ENCODE results near the gene CNDP1. TPM values are rescaled to one million over a fixed set of nuclear protein-coding genes. Genes with fewer than 3 reads are reported as not detected.

The CNDP1 gene
- total and polyA plus RNA-seq, 4 donors: 0.09 to 21.1 (median 5.8) TPM

DNA sequence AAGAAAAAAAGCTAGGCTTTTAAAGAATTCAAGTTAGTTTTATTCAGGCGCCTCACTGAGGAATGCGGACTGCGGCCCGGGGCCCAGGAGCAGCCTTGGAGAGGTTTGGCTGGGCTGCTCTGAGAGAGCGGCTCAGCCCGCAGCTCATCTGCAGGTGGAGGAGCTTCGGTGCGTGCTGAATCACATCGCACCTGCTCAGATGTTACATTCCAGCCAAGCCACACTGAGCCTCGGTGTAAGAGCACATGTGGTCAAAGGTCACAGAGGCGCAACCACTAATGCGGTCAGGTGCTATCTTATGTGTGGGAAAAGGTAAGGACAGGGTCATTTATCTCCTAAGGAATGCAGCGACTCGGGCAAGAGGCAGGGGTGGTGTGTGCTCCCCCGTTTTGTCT is 17.1 kb upstream of the CNDP1 start:
- no peak for TF ChIP-seq YY1 (IDR thresholded peaks at IDR 0.05)
- no peak for TF ChIP-seq TAF1 (conservative IDR thresholded peaks at IDR 0.05)
- peak; percentile 44 to 58 for TF ChIP-seq HNF4A (conservative IDR thresholded peaks at IDR 0.05)
- peak; percentile 28 to 41 for TF ChIP-seq RXRA (IDR thresholded peaks at IDR 0.05)
- TF ChIP-seq, protein P1, sequence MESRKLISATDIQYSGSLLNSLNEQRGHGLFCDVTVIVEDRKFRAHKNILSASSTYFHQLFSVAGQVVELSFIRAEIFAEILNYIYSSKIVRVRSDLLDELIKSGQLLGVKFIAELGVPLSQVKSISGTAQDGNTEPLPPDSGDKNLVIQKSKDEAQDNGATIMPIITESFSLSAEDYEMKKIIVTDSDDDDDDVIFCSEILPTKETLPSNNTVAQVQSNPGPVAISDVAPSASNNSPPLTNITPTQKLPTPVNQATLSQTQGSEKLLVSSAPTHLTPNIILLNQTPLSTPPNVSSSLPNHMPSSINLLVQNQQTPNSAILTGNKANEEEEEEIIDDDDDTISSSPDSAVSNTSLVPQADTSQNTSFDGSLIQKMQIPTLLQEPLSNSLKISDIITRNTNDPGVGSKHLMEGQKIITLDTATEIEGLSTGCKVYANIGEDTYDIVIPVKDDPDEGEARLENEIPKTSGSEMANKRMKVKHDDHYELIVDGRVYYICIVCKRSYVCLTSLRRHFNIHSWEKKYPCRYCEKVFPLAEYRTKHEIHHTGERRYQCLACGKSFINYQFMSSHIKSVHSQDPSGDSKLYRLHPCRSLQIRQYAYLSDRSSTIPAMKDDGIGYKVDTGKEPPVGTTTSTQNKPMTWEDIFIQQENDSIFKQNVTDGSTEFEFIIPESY (IDR thresholded peaks at IDR 0.05): no peak
- TF ChIP-seq, protein P2, sequence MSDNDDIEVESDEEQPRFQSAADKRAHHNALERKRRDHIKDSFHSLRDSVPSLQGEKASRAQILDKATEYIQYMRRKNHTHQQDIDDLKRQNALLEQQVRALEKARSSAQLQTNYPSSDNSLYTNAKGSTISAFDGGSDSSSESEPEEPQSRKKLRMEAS (IDR thresholded peaks at IDR 0.05): peak; percentile 71
- H3K36me3 ChIP-seq (ENCODE audit: control insufficient read depth in 4 of 4, insufficient read depth in 3 of 4, low read depth in 1 of 4, low read length in 3 of 4): peaks cover 15 to 63% (median 41%) of the 10 kb centered on the region in 4 donors
- no peak for DNase-seq (ENCODE audit: low spot score)
- 66% methylated on average over 15 of the region's 15 CpGs for WGBS
- H3K27me3 ChIP-seq (ENCODE audit: control insufficient read depth in 4 of 4, insufficient read depth in 4 of 4, low read length in 3 of 4): no peaks in the 10 kb centered on the region
- no peak overlapping the region for H3K9ac ChIP-seq (ENCODE audit: low read depth in 1 of 2, low read length in 2 of 2)
- no peak overlapping the region for H3K4me3 ChIP-seq (ENCODE audit: low read depth in 1 of 3, low read length in 3 of 3)
- peaks cover 9 to 51% (median 39%) of the 10 kb centered on the region in 4 donors for H3K4me1 ChIP-seq (ENCODE audit: control insufficient read depth in 4 of 4, insufficient read depth in 4 of 4, low read length in 3 of 4)
- H3K27ac ChIP-seq (ENCODE audit: low read depth in 1 of 2, low read length in 2 of 2): peak overlapping the region in 1 of 2 donors; percentile 11
- no peaks in the 10 kb centered on the region for H3K9me3 ChIP-seq (ENCODE audit: control insufficient read depth in 4 of 4, low read length in 3 of 4)

DNA sequence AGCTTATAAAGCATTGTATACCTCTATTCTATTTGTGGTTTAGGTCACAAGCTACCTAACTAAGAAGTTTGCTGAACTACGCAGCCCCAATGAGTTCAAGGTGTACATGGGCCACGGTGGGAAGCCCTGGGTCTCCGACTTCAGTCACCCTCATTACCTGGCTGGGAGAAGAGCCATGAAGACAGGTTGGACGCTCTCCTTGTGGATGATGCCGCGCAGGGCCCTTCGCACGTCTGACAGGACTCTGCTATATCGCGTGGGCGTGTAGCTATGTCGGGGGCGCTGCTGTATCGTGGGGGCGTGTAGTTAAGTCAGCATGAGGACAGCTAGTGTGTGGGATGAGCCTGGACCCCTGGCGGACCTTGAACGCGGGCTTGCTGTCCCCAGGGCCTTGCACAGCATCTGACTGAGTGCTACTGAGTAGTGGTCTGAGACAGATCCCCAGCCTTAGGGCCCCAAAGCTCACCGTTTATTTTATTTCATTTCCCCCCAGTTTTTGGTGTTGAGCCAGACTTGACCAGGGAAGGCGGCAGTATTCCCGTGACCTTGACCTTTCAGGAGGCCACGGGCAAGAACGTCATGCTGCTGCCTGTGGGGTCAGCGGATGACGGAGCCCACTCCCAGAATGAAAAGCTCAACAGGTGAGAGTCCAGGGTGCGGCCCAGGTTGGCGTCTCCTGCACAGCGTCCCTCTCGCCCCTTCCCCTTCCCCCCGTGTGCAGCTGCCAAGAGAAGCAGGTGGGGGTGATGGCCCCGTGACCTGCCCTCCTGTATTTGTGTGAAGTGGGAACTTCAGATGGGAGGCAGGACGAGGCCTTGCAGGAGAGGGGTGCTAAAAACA is 15.6 kb upstream of the CNDP1 start:
- Histone ChIP-seq H3K27me3 (ENCODE audit: control insufficient read depth in 4 of 4, insufficient read depth in 4 of 4, low read length in 3 of 4) (no peaks in the 10 kb centered on the region), H3K27ac (ENCODE audit: low read depth in 1 of 2, low read length in 2 of 2) (no peak overlapping the region), H3K9me3 (ENCODE audit: control insufficient read depth in 4 of 4, low read length in 3 of 4) (no peaks in the 10 kb centered on the region), H3K9ac (ENCODE audit: low read depth in 1 of 2, low read length in 2 of 2) (no peak overlapping the region), H3K4me3 (ENCODE audit: low read depth in 1 of 3, low read length in 3 of 3) (no peak overlapping the region), H3K36me3 (ENCODE audit: control insufficient read depth in 4 of 4, insufficient read depth in 3 of 4, low read depth in 1 of 4, low read length in 3 of 4) (peaks cover 8 to 52% (median 38%) of the 10 kb centered on the region in 4 donors), H3K4me1 (ENCODE audit: control insufficient read depth in 4 of 4, insufficient read depth in 4 of 4, low read length in 3 of 4) (peaks cover 9 to 37% (median 29%) of the 10 kb centered on the region in 4 donors)
- WGBS: 86% methylated on average over 32 of the region's 32 CpGs
- DNase-seq (ENCODE audit: low spot score): no peak
- TF ChIP-seq, protein P3, sequence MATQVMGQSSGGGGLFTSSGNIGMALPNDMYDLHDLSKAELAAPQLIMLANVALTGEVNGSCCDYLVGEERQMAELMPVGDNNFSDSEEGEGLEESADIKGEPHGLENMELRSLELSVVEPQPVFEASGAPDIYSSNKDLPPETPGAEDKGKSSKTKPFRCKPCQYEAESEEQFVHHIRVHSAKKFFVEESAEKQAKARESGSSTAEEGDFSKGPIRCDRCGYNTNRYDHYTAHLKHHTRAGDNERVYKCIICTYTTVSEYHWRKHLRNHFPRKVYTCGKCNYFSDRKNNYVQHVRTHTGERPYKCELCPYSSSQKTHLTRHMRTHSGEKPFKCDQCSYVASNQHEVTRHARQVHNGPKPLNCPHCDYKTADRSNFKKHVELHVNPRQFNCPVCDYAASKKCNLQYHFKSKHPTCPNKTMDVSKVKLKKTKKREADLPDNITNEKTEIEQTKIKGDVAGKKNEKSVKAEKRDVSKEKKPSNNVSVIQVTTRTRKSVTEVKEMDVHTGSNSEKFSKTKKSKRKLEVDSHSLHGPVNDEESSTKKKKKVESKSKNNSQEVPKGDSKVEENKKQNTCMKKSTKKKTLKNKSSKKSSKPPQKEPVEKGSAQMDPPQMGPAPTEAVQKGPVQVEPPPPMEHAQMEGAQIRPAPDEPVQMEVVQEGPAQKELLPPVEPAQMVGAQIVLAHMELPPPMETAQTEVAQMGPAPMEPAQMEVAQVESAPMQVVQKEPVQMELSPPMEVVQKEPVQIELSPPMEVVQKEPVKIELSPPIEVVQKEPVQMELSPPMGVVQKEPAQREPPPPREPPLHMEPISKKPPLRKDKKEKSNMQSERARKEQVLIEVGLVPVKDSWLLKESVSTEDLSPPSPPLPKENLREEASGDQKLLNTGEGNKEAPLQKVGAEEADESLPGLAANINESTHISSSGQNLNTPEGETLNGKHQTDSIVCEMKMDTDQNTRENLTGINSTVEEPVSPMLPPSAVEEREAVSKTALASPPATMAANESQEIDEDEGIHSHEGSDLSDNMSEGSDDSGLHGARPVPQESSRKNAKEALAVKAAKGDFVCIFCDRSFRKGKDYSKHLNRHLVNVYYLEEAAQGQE (IDR thresholded peaks at IDR 0.05): no peak
- TF ChIP-seq, protein P4, sequence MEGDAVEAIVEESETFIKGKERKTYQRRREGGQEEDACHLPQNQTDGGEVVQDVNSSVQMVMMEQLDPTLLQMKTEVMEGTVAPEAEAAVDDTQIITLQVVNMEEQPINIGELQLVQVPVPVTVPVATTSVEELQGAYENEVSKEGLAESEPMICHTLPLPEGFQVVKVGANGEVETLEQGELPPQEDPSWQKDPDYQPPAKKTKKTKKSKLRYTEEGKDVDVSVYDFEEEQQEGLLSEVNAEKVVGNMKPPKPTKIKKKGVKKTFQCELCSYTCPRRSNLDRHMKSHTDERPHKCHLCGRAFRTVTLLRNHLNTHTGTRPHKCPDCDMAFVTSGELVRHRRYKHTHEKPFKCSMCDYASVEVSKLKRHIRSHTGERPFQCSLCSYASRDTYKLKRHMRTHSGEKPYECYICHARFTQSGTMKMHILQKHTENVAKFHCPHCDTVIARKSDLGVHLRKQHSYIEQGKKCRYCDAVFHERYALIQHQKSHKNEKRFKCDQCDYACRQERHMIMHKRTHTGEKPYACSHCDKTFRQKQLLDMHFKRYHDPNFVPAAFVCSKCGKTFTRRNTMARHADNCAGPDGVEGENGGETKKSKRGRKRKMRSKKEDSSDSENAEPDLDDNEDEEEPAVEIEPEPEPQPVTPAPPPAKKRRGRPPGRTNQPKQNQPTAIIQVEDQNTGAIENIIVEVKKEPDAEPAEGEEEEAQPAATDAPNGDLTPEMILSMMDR (IDR thresholded peaks at IDR 0.05; ENCODE audit: low read depth, low read length, missing input control): no peak
- TF ChIP-seq, protein P5, sequence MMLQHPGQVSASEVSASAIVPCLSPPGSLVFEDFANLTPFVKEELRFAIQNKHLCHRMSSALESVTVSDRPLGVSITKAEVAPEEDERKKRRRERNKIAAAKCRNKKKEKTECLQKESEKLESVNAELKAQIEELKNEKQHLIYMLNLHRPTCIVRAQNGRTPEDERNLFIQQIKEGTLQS (IDR thresholded peaks at IDR 0.05): no peak
- TF ChIP-seq YY1 (IDR thresholded peaks at IDR 0.05): no peak
- no peak for TF ChIP-seq NR2F2 (IDR thresholded peaks at IDR 0.05)
- TF ChIP-seq, protein P1 (IDR thresholded peaks at IDR 0.05): no peak
- no peak for TF ChIP-seq TAF1 (conservative IDR thresholded peaks at IDR 0.05)
- no peak for TF ChIP-seq RXRA (IDR thresholded peaks at IDR 0.05)
- no peak for TF ChIP-seq JUND (IDR thresholded peaks at IDR 0.05)
- no peak for TF ChIP-seq SP1 (IDR thresholded peaks at IDR 0.05)
